Parathyroid adenoma (tissue), 2 donors: ENCODE data around the gene OR5AN1.
"Not testable (repeated sequence)": the region's sequence is repeated elsewhere in the genome, so short reads cannot be mapped to it uniquely, and the experiment has no call there.

Source experiments
- H2AFZ ChIP-seq: fragments of 300-600 bp; sonication (generic); one replicate; pipeline ENCODE4 v1.7.0; 2017; ENCODE audit warnings: antibody characterized with exemption, mild to moderate bottlenecking
- H3K27ac ChIP-seq: fragments of 300-600 bp; sonication (generic); one replicate; pipeline ENCODE4 v1.7.0; 2017
- H3K27me3 ChIP-seq: fragments of 300-600 bp; sonication (generic); one replicate; pipeline ENCODE4 v1.7.0; 2017; ENCODE audit warnings: low read length; ENCODE audit not compliant: control insufficient read depth, insufficient read depth
- H3K36me3 ChIP-seq: fragments of 300-600 bp; sonication (generic); one replicate; pipeline ENCODE4 v1.7.0; 2017; ENCODE audit warnings: low read length; ENCODE audit not compliant: control insufficient read depth, insufficient read depth
- H3K4me1 ChIP-seq: fragments of 300-600 bp; sonication (generic); one replicate; pipeline ENCODE4 v1.7.0; 2017; ENCODE audit warnings: control low read depth
- H3K4me2 ChIP-seq: fragments of 300-600 bp; sonication (generic); one replicate; pipeline ENCODE4 v1.7.0; 2017; ENCODE audit warnings: low read length
- H3K4me3 ChIP-seq: fragments of 300-600 bp; sonication (generic); one replicate; pipeline ENCODE4 v1.7.0; 2017; ENCODE audit warnings: low read depth, low read length
- H3K79me2 ChIP-seq: fragments of 300-600 bp; sonication (generic); one replicate; pipeline ENCODE4 v1.7.0; 2017; ENCODE audit warnings: control low read depth
- H3K9ac ChIP-seq: fragments of 300-600 bp; sonication (generic); one replicate; pipeline ENCODE4 v1.7.0; 2017; ENCODE audit warnings: mild to moderate bottlenecking
- H3K9me3 ChIP-seq: fragments of 300-600 bp; sonication (generic); one replicate; pipeline ENCODE4 v1.7.0; 2017; ENCODE audit warnings: low read length; ENCODE audit not compliant: control insufficient read depth
- CTCF ChIP-seq: fragments of 300-600 bp; sonication (generic); IDR thresholded peaks from one replicate; pipeline ENCODE4 v1.7.0; 2017; ENCODE audit warnings: antibody characterized with exemption, mild to moderate bottlenecking
- donor health status: primary hyperparathyroidism.

The OR5AN1 gene

GRCh38 chr11:59358595-59358994, at the start of gene OR5AN1:
OR5AN1 (plus strand) TSS chr11:59358895; CDS start chr11:59364459, 5,564 bp downstream.
- Histone ChIP-seq H3K27me3 (no peaks in the 10 kb centered on the region), H2AFZ (no peak within 1 kb of the TSS), H3K4me2 (no peak within 1 kb of the TSS), H3K9me3 (no peaks in the 10 kb centered on the region), H3K27ac (no peak within 1 kb of the TSS), H3K79me2 (no peaks in the 10 kb centered on the region), H3K36me3 (no peaks in the 10 kb centered on the region), H3K4me1 (no peaks in the 10 kb centered on the region), H3K9ac (no peak within 1 kb of the TSS), H3K4me3 (no peak within 1 kb of the TSS)
- TF ChIP-seq CTCF, result no peak

- Histone ChIP-seq H3K36me3 (no peaks in the 10 kb centered on the region), H3K4me2 (no peak overlapping the region), H3K79me2 (no peaks in the 10 kb centered on the region), H3K4me1 (no peaks in the 10 kb centered on the region), H3K27ac (no peak overlapping the region), H2AFZ (no peak overlapping the region), H3K4me3 (no peak overlapping the region), H3K9ac (no peak overlapping the region), H3K27me3 (no peaks in the 10 kb centered on the region), H3K9me3 (no peaks in the 10 kb centered on the region)
- TF ChIP-seq CTCF, result no peak
Observed at GRCh38 chr11:59335001-59335400, 23.7 kb upstream of the OR5AN1 start.

- no peaks in the 10 kb centered on the region for H3K4me1 ChIP-seq
- H3K9ac ChIP-seq, result no peak overlapping the region
- no peak overlapping the region for H3K4me2 ChIP-seq
- TF ChIP-seq CTCF, result no peak
- no peaks in the 10 kb centered on the region for H3K9me3 ChIP-seq
- no peaks in the 10 kb centered on the region for H3K79me2 ChIP-seq
- H3K27ac ChIP-seq, result no peak overlapping the region
- no peaks in the 10 kb centered on the region for H3K36me3 ChIP-seq
- H3K4me3 ChIP-seq, result no peak overlapping the region
- no peaks in the 10 kb centered on the region for H3K27me3 ChIP-seq
- H2AFZ ChIP-seq, result no peak overlapping the region
Observed at GRCh38 chr11:59336176-59336575, 22.5 kb upstream of the OR5AN1 start.

- Histone ChIP-seq H3K9me3 (no peaks in the 10 kb centered on the region), H3K9ac (no peak overlapping the region), H3K27ac (no peak overlapping the region), H3K4me1 (no peaks in the 10 kb centered on the region), H3K4me3 (no peak overlapping the region), H3K79me2 (no peaks in the 10 kb centered on the region), H3K27me3 (no peaks in the 10 kb centered on the region), H2AFZ (no peak overlapping the region), H3K4me2 (no peak overlapping the region), H3K36me3 (no peaks in the 10 kb centered on the region)
- TF ChIP-seq CTCF, result no peak
Observed at GRCh38 chr11:59336931-59337330, 21.8 kb upstream of the OR5AN1 start.

- not testable (repeated sequence) for H3K4me2 ChIP-seq, H3K9me3 ChIP-seq, H3K27ac ChIP-seq, H2AFZ ChIP-seq, H3K9ac ChIP-seq, H3K36me3 ChIP-seq, H3K79me2 ChIP-seq, H3K4me3 ChIP-seq, H3K27me3 ChIP-seq, H3K4me1 ChIP-seq
Observed at GRCh38 chr11:59349657-59350056, 9.0 kb upstream of the OR5AN1 start.
